ENCODE data around the gene GNPAT.

GNPAT gene

GRCh38 chr1:231242516-231243198, 1.6 kb downstream of the GNPAT start:
- no peak for DNase-seq (ENCODE audit: low spot score)
- Histone ChIP-seq H3K27ac (no peak overlapping the region), H3K4me3 (peak overlapping the region; percentile 93)
- TF ChIP-seq, protein P1, sequence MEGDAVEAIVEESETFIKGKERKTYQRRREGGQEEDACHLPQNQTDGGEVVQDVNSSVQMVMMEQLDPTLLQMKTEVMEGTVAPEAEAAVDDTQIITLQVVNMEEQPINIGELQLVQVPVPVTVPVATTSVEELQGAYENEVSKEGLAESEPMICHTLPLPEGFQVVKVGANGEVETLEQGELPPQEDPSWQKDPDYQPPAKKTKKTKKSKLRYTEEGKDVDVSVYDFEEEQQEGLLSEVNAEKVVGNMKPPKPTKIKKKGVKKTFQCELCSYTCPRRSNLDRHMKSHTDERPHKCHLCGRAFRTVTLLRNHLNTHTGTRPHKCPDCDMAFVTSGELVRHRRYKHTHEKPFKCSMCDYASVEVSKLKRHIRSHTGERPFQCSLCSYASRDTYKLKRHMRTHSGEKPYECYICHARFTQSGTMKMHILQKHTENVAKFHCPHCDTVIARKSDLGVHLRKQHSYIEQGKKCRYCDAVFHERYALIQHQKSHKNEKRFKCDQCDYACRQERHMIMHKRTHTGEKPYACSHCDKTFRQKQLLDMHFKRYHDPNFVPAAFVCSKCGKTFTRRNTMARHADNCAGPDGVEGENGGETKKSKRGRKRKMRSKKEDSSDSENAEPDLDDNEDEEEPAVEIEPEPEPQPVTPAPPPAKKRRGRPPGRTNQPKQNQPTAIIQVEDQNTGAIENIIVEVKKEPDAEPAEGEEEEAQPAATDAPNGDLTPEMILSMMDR (IDR thresholded peaks at IDR 0.05): no peak

DNA sequence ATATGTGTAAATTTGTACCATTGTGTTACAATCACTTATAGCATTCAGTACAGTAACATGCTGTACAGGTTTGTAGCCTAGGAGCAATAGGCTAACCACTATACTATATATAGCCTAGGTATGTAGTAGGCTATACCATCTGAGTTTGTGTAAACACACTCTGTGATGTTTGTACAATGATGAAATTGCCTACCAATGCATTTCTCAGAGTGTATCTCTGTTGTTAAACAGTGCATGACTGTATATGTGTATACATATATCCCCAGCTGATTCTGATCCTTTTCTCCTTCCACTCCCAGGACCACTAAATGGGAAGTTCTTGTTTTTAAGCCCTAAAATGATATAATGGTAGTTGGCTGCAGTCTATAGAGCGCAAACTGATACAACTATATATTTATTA, 7.8 kb downstream of the GNPAT start:
- DNase-seq (ENCODE audit: low spot score): no peak
- TF ChIP-seq, protein P1 (IDR thresholded peaks at IDR 0.05): no peak
- Histone ChIP-seq H3K27ac (no peak overlapping the region), H3K4me3 (no peak overlapping the region)

DNA sequence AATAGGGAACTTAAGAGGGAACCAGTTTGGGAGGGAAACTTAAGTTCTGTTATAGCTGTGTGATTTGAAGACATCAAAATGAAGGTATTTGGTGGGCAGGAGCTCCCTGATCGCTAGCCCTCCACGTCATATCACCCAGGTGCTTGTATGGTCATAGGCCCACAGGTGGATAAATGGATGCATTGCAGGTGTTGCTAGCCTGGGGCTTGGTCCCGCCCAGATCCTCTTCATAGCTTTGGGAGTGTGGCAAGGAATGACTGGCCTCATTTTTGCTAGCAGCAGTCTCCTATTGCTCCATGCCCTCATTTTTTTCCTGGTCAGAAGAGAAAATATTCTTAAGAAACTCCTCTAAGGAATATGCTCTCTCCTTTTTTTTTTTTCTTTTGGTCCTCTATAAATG, 11.3 kb downstream of the GNPAT start:
- no peak for DNase-seq (ENCODE audit: low spot score)
- TF ChIP-seq, protein P1 (IDR thresholded peaks at IDR 0.05): no peak
- Histone ChIP-seq H3K27ac (no peak overlapping the region), H3K4me3 (no peak overlapping the region)

- no peak for DNase-seq (ENCODE audit: low spot score)
- TF ChIP-seq, protein P1 (IDR thresholded peaks at IDR 0.05): no peak
- H3K4me3 ChIP-seq: no peak overlapping the region
- H3K27ac ChIP-seq: no peak overlapping the region
Measured at GRCh38 chr1:231260351-231260750, 19.3 kb downstream of the GNPAT start.

- DNase-seq (ENCODE audit: low spot score): no peak
- no peak overlapping the region for H3K4me3 ChIP-seq
- TF ChIP-seq, protein P1 (IDR thresholded peaks at IDR 0.05): no peak
- no peak overlapping the region for H3K27ac ChIP-seq
Measured at GRCh38 chr1:231264642-231265041, 23.6 kb downstream of the GNPAT start.

- Histone ChIP-seq H3K27ac (no peak overlapping the region), H3K4me3 (no peak overlapping the region)
- TF ChIP-seq, protein P1 (IDR thresholded peaks at IDR 0.05): no peak
- no peak for DNase-seq (ENCODE audit: low spot score)
Measured at GRCh38 chr1:231265379-231265778, 24.4 kb downstream of the GNPAT start.

DNA sequence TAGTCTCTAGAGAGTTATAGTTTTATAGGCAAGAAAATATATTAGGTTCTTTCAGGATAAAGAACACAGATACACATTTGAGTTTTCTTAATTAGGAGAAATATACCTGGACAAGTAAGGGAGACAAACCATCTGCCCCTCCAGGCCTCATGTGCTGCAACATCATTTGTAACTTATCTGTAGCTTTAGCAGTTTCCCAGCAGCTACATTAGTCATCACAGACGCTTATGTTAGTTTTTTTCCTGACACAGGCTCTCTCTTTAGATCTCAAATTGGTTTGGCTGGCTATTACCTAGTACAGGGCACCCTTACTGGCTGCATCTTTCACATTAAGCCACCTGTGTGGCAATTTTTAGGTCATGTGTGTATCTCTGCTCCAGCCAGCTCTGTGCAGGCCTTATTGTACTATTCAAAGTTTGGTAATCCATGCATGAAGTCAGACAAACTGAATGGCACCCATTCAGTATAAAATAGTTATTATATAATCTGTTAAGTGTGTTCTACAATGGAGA, 25.9 kb downstream of the GNPAT start:
- Histone ChIP-seq H3K27ac (no peak overlapping the region), H3K4me3 (no peak overlapping the region)
- TF ChIP-seq, protein P1 (IDR thresholded peaks at IDR 0.05): no peak
- no peak for DNase-seq (ENCODE audit: low spot score)
